RWPE2 (cell line): ENCODE results near the gene NCAPH2.

Experiments used
- ATAC-seq: fragments of 200-7000 bp; cut with Tn5 transposase; 3 replicates; pipeline ENCODE4 v1.9.1; 2021; ENCODE audit warnings: low read depth
- DNase-seq: peaks from one replicate; pipeline ENCODE4 v3.0.0-alpha.2; 2020; ENCODE audit warnings: low spot score
- H3K27ac ChIP-seq: fragments of 450-650 bp; 2 replicates; pipeline ENCODE4 v1.5.1; 2017; ENCODE audit warnings: mild to moderate bottlenecking; ENCODE audit not compliant: poor library complexity, severe bottlenecking
- H3K27me3 ChIP-seq: fragments of 250-450 bp; sonication (Bioruptor Pico); 2 replicates; pipeline ENCODE4 v1.5.1; 2021; ENCODE audit warnings: mild to moderate bottlenecking, moderate library complexity; ENCODE audit not compliant: insufficient read depth, poor library complexity, severe bottlenecking
- H3K36me3 ChIP-seq: fragments of 250-450 bp; sonication (Bioruptor Pico); 2 replicates; pipeline ENCODE4 v1.5.1; 2020; ENCODE audit warnings: low read depth, mild to moderate bottlenecking, moderate library complexity
- H3K4me1 ChIP-seq: fragments of 250-450 bp; sonication (Bioruptor Pico); 2 replicates; pipeline ENCODE4 v1.5.1; 2021; ENCODE audit warnings: mild to moderate bottlenecking, moderate library complexity; ENCODE audit not compliant: insufficient read depth, poor library complexity, severe bottlenecking
- H3K4me3 ChIP-seq: fragments of 250-450 bp; sonication (Bioruptor Pico); 2 replicates; pipeline ENCODE4 v1.5.1; 2021; ENCODE audit warnings: mild to moderate bottlenecking, moderate library complexity; ENCODE audit not compliant: severe bottlenecking
- H3K9me3 ChIP-seq: fragments of 250-450 bp; sonication (Bioruptor Pico); 2 replicates; pipeline ENCODE4 v1.5.1; 2021; ENCODE audit warnings: mild to moderate bottlenecking, moderate library complexity; ENCODE audit not compliant: severe bottlenecking
- TF ChIP-seq, protein P1 (sequence below): fragments of 450-650 bp; IDR thresholded peaks from one replicate; pipeline ENCODE4 v1.5.1; 2017; ENCODE audit warnings: mild to moderate bottlenecking, moderate library complexity; ENCODE audit not compliant: poor library complexity, severe bottlenecking

The NCAPH2 gene

DNA sequence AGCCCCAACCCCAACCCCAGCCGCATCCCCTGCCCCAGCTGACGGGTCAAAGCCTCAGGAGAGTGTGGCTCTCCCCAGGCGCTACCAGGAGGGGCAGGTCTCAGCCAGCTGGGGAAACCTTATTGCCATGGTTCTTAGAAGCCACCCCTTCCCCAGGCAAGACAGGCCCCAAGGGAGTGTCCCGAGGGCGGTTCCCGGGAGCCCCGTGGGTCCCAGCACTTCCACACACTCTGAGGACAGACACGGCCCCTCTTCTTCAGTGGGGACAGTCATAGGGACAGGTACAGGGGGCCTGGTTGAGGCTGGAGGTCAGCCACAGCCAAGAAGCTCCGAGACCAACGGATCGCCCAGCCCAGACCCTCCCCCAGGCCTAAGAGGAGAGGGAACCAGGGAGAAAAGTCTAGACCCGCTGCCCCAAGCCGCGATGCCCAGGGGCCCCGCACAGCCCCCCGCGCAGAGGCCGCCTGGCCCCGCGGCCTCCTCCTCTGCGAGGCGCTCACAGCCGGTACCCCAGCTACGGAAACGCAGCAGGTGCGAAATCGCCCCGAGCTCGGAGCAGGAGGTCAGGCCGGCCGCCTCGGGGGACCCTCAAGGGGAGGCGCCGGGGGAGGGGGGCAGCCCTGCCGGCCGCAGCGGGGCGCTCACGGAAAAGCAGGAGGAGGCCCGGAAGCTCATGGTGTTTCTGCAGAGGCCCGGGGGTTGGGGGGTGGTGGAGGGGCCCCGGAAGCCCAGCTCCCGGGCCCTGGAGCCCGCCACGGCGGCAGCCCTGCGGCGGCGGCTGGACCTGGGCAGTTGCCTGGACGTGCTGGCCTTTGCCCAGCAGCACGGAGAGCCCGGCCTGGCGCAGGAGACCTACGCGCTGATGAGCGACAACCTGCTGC lies 40.3 kb downstream of the NCAPH2 start:
- Histone ChIP-seq H3K27me3 (no peaks in the 10 kb centered on the region), H3K4me1 (peaks cover 6% of the 10 kb centered on the region), H3K36me3 (no peaks in the 10 kb centered on the region), H3K27ac (no peak overlapping the region), H3K4me3 (no peak overlapping the region), H3K9me3 (no peaks in the 10 kb centered on the region)
- DNase-seq (no peak), ATAC-seq (no peak)
- TF ChIP-seq, protein P1, sequence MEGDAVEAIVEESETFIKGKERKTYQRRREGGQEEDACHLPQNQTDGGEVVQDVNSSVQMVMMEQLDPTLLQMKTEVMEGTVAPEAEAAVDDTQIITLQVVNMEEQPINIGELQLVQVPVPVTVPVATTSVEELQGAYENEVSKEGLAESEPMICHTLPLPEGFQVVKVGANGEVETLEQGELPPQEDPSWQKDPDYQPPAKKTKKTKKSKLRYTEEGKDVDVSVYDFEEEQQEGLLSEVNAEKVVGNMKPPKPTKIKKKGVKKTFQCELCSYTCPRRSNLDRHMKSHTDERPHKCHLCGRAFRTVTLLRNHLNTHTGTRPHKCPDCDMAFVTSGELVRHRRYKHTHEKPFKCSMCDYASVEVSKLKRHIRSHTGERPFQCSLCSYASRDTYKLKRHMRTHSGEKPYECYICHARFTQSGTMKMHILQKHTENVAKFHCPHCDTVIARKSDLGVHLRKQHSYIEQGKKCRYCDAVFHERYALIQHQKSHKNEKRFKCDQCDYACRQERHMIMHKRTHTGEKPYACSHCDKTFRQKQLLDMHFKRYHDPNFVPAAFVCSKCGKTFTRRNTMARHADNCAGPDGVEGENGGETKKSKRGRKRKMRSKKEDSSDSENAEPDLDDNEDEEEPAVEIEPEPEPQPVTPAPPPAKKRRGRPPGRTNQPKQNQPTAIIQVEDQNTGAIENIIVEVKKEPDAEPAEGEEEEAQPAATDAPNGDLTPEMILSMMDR: no peak

DNA sequence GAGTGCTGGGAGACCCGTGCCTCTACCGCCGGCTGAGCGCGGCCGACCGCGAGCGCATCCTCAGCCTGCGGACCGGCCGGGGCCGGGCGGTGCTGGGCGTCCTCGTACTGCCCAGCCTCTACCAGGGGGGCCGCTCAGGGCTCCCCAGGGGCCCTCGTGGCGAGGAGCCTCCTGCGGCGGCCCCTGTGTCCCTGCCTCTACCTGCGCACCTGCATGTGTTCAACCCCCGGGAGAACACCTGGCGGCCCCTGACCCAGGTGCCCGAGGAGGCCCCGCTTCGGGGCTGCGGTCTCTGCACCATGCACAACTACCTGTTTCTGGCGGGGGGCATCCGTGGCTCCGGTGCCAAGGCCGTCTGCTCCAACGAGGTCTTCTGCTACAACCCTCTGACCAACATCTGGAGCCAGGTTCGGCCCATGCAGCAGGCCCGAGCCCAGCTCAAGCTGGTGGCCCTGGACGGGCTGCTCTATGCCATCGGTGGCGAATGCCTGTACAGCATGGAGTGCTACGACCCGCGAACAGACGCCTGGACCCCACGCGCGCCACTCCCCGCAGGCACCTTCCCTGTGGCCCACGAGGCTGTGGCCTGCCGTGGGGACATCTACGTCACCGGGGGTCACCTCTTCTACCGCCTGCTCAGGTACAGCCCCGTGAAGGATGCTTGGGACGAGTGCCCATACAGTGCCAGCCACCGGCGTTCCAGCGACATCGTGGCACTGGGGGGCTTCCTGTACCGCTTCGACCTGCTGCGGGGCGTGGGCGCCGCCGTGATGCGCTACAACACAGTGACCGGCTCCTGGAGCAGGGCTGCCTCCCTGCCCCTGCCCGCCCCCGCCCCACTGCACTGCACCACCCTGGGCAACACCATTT lies 41.1 kb downstream of the NCAPH2 start:
- no peak overlapping the region for H3K4me3 ChIP-seq
- no peaks in the 10 kb centered on the region for H3K36me3 ChIP-seq
- no peaks in the 10 kb centered on the region for H3K27me3 ChIP-seq
- DNase-seq: no peak
- TF ChIP-seq, protein P1: no peak
- H3K4me1 ChIP-seq: peaks cover 6% of the 10 kb centered on the region
- no peak overlapping the region for H3K27ac ChIP-seq
- no peak for ATAC-seq
- H3K9me3 ChIP-seq: no peaks in the 10 kb centered on the region

DNA sequence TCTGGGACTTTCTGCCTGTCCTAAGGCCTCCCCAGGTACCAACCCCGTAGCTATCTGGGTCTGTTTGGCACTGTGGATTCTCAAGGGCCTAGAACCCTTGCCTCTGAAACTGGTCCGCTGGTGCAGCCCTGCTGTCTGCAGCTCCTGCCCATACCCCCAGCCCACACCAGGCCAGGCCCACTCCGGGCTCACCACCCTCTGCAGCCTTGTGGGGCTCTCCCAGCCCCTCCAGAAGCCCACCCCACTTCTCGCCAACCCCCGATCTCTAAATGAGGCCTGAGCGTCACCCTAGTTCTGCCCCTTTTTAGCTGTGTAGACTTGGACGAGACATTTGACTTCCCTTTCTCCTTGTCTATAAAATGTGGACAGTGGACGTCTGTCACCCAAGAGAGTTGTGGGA lies 42.4 kb downstream of the NCAPH2 start:
- H3K36me3 ChIP-seq: no peaks in the 10 kb centered on the region
- no peaks in the 10 kb centered on the region for H3K4me1 ChIP-seq
- DNase-seq (no peak), ATAC-seq (no peak)
- no peak overlapping the region for H3K27ac ChIP-seq
- no peaks in the 10 kb centered on the region for H3K27me3 ChIP-seq
- TF ChIP-seq, protein P1: no peak
- H3K4me3 ChIP-seq: no peak overlapping the region
- no peaks in the 10 kb centered on the region for H3K9me3 ChIP-seq

GRCh38 chr22:50551160-50551752 lies 43.2 kb downstream of the NCAPH2 start:
- Histone ChIP-seq H3K36me3 (no peaks in the 10 kb centered on the region), H3K9me3 (no peaks in the 10 kb centered on the region), H3K4me1 (no peaks in the 10 kb centered on the region), H3K27me3 (no peaks in the 10 kb centered on the region), H3K27ac (no peak overlapping the region), H3K4me3 (no peak overlapping the region)
- TF ChIP-seq, protein P1: no peak
- no peak for DNase-seq
- no peak for ATAC-seq
